ENCODE data around the gene NADK2.

NADK2 gene

DNA sequence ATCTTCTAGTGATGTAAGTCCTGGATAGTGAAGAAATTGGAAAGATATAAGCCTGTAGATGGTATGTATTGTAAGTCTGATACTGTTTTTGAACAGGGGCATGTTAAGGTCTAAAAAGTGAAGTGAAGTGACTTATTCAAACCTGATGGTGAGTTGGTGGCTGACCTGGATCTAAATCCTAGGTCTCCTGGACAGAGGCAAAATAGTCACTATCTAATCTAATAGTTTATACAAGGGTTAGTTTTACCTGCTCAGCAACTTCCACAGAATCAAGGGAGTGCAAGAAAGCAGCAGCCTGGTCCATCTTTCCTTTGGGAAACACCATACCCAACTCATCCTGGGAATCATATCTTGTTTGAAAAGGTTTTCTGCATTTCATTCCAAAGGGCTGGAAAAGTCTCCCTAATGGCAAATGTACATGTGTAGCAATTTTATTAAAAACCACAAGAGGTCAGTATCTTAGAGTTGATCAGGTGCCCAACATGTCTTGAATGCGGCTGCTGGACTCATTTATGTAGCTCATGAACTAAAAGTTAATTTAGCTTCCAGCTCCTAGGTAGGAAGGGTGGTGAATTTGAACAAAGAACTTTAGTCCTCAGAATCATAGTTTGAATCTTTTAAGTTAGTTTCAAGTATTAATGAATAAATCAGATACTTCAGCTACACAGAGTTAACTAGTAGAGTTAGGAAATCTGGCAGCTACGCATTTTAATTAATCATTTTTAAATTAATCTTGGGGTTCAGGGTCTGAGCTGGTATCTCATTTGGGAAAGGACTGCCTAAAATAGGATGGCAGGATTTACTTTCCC is 63.8 kb downstream of the NADK2 start:
- DNase-seq = peak; percentile 59
- peak overlapping the region; percentile 79 for H3K4me2 ChIP-seq (ENCODE audit: low read depth, low read length)
- peak overlapping the region; percentile 44 for H3K4me3 ChIP-seq (ENCODE audit: low read length)

DNA sequence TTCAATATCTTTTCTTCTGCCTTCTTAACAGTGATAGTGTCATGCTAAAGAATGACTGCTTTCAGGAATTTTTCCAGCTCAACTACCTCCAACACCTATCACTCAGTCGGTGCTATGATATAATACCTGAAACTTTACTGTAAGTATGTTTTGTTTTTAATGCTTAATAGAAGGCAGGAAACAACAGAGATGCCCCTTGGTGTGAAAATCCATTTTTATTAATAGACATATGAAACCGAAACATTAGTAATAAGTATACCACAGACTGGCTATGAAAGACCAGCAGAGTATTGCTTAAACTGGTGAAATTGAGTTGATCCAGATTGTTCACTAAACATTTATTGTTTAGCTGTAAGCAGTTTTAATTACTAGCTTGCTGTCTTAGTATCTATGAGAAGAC is 64.6 kb downstream of the NADK2 start:
- Histone ChIP-seq H3K27me3 (replicated peaks; ENCODE audit: insufficient read depth, low read length) (no peaks in the 10 kb centered on the region), H3K9me2 (replicated peaks; ENCODE audit: insufficient read depth, low read length) (no peaks in the 10 kb centered on the region), H3F3A (ENCODE audit: insufficient read depth, low read length) (peaks cover 14% of the 10 kb centered on the region), H3K4me2 (ENCODE audit: low read depth, low read length) (peak overlapping the region; percentile 79), H3K9ac (ENCODE audit: low read length) (peak overlapping the region; percentile 46; the same call in 1 of the 2 replicates), H3K36me3 (replicated peaks; ENCODE audit: insufficient read depth, low read length) (peaks cover 19% of the 10 kb centered on the region; the same call in 1 of the 2 replicates), H3K4me3 (ENCODE audit: low read length) (peak overlapping the region; percentile 44), H3K9me3 (replicated peaks; ENCODE audit: insufficient read depth, low read length) (no peaks in the 10 kb centered on the region), H2AFZ (ENCODE audit: low read length) (no peak overlapping the region), H3K79me2 (ENCODE audit: low read length) (peaks cover 55% of the 10 kb centered on the region), H4K20me1 (ENCODE audit: insufficient read depth, low read length) (no peaks in the 10 kb centered on the region), H3K4me1 (ENCODE audit: low read length) (peaks cover 38% of the 10 kb centered on the region), H3K27ac (ENCODE audit: low read length) (peak overlapping the region; percentile 81)
- DNase-seq = peak; percentile 78
- no peak for TF ChIP-seq EZH2phosphoT487 (IDR thresholded peaks at IDR 0.05; ENCODE audit: low read length)
- no peak for TF ChIP-seq EZH2 (optimal IDR thresholded peaks at IDR 0.05; ENCODE audit: low read depth, low read length)
- TF ChIP-seq, protein P1, sequence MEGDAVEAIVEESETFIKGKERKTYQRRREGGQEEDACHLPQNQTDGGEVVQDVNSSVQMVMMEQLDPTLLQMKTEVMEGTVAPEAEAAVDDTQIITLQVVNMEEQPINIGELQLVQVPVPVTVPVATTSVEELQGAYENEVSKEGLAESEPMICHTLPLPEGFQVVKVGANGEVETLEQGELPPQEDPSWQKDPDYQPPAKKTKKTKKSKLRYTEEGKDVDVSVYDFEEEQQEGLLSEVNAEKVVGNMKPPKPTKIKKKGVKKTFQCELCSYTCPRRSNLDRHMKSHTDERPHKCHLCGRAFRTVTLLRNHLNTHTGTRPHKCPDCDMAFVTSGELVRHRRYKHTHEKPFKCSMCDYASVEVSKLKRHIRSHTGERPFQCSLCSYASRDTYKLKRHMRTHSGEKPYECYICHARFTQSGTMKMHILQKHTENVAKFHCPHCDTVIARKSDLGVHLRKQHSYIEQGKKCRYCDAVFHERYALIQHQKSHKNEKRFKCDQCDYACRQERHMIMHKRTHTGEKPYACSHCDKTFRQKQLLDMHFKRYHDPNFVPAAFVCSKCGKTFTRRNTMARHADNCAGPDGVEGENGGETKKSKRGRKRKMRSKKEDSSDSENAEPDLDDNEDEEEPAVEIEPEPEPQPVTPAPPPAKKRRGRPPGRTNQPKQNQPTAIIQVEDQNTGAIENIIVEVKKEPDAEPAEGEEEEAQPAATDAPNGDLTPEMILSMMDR (IDR thresholded peaks at IDR 0.05; ENCODE audit: low read length) = no peak

More for the DNA sequence above, 63.8 kb downstream of the NADK2 start:
- Histone ChIP-seq H3K27me3 (replicated peaks; ENCODE audit: insufficient read depth, low read length) (no peaks in the 10 kb centered on the region), H3K79me2 (ENCODE audit: low read length) (peaks cover 55% of the 10 kb centered on the region), H3K9me3 (replicated peaks; ENCODE audit: insufficient read depth, low read length) (no peaks in the 10 kb centered on the region), H3K27ac (ENCODE audit: low read length) (peak overlapping the region; percentile 81), H3F3A (ENCODE audit: insufficient read depth, low read length) (peaks cover 14% of the 10 kb centered on the region), H4K20me1 (ENCODE audit: insufficient read depth, low read length) (no peaks in the 10 kb centered on the region), H3K9ac (ENCODE audit: low read length) (peak overlapping the region; percentile 46; the same call in 1 of the 2 replicates), H3K9me2 (replicated peaks; ENCODE audit: insufficient read depth, low read length) (no peaks in the 10 kb centered on the region), H2AFZ (ENCODE audit: low read length) (no peak overlapping the region), H3K36me3 (replicated peaks; ENCODE audit: insufficient read depth, low read length) (peaks cover 11% of the 10 kb centered on the region; the same call in 1 of the 2 replicates), H3K4me1 (ENCODE audit: low read length) (peaks cover 35% of the 10 kb centered on the region)
- TF ChIP-seq EZH2 (optimal IDR thresholded peaks at IDR 0.05; ENCODE audit: low read depth, low read length) = no peak
- TF ChIP-seq, protein P1 (IDR thresholded peaks at IDR 0.05; ENCODE audit: low read length) = peak; percentile 67

DNA sequence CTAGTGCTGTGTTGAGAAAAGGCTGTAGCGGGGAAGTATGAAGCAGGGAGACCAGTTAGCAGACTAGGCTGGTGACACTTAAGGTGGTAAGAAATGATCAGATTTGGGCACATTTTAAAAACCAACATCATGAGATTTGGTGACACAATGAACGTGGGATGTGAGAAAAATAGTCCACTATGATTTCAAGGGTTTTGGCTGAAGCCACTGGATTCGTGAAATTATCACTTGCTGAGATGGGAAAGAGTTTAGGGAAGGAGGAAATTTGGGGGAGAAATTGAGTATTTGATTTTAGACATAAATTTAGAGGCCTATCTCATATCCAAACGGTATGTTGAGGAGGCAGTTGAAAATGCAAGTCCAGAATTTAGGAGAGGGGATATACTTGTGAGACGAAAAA is 66.7 kb downstream of the NADK2 start:
- Histone ChIP-seq H3K9me2 (replicated peaks; ENCODE audit: insufficient read depth, low read length) (no peaks in the 10 kb centered on the region), H2AFZ (ENCODE audit: low read length) (no peak overlapping the region), H3K9me3 (replicated peaks; ENCODE audit: insufficient read depth, low read length) (no peaks in the 10 kb centered on the region), H3K9ac (ENCODE audit: low read length) (no peak overlapping the region), H3K36me3 (replicated peaks; ENCODE audit: insufficient read depth, low read length) (peaks cover 29% of the 10 kb centered on the region; the same call in 1 of the 2 replicates), H3K4me2 (ENCODE audit: low read depth, low read length) (no peak overlapping the region), H3K4me1 (ENCODE audit: low read length) (peaks cover 42% of the 10 kb centered on the region), H3K27ac (ENCODE audit: low read length) (no peak overlapping the region), H3F3A (ENCODE audit: insufficient read depth, low read length) (peaks cover 14% of the 10 kb centered on the region), H3K4me3 (ENCODE audit: low read length) (no peak overlapping the region), H3K79me2 (ENCODE audit: low read length) (peaks cover 57% of the 10 kb centered on the region), H3K27me3 (replicated peaks; ENCODE audit: insufficient read depth, low read length) (no peaks in the 10 kb centered on the region), H4K20me1 (ENCODE audit: insufficient read depth, low read length) (no peaks in the 10 kb centered on the region)
- DNase-seq = no peak
- TF ChIP-seq, protein P1 (IDR thresholded peaks at IDR 0.05; ENCODE audit: low read length) = no peak
- TF ChIP-seq EZH2 (optimal IDR thresholded peaks at IDR 0.05; ENCODE audit: low read depth, low read length) = no peak
- TF ChIP-seq EZH2phosphoT487 (IDR thresholded peaks at IDR 0.05; ENCODE audit: low read length) = no peak

Measured in MM.1S (cell line).